DMS153 treated with DMSO at 0.1 percent for 48 hours (cell line): Measurements from ENCODE around the gene SMARCA5.
A peak's percentile ranks its signal among the peaks of the same experiment; 100 is the strongest.
"Not testable (repeated sequence)": the region's sequence is repeated elsewhere in the genome, so short reads cannot be mapped to it uniquely, and the experiment has no call there.

Source experiments
- DNase-seq: peaks from one replicate; lab custom pipeline; 2025; ENCODE audit not compliant: unreplicated experiment; lab: John Stamatoyannopoulos, UW

Gene SMARCA5

GRCh38 chr4:143513314-143514168 lies at the start of gene SMARCA5:
Gene SMARCA5, plus strand, starts transcription at chr4:143513702. Its CDS starts 223 bp downstream, at chr4:143513925.
- peak; percentile 98 for DNase-seq

GRCh38 chr4:143473334-143474126 lies 40.0 kb upstream of the SMARCA5 start:
- no peak for DNase-seq

GRCh38 chr4:143477487-143477886 lies 36.0 kb upstream of the SMARCA5 start:
- DNase-seq, result no peak

- no peak for DNase-seq
These were observed 32.1 kb upstream of the SMARCA5 start for GRCh38 chr4:143481361-143481760.

- DNase-seq, result peak; percentile 8
These were observed 30.7 kb upstream of the SMARCA5 start for GRCh38 chr4:143482840-143483239.

- DNase-seq, result no peak
These were observed 27.2 kb upstream of the SMARCA5 start for GRCh38 chr4:143486314-143486713.

GRCh38 chr4:143488687-143489086 lies 24.8 kb upstream of the SMARCA5 start:
- DNase-seq, result no peak

- no peak for DNase-seq
These were observed 24.4 kb upstream of the SMARCA5 start for GRCh38 chr4:143489106-143489505.

- no peak for DNase-seq
These were observed 15.5 kb upstream of the SMARCA5 start for GRCh38 chr4:143498021-143498420.

- DNase-seq, result no peak
These were observed 11.3 kb upstream of the SMARCA5 start for GRCh38 chr4:143502231-143502630.

- DNase-seq, result no peak
These were observed 7.5 kb upstream of the SMARCA5 start for GRCh38 chr4:143506031-143506430.

GRCh38 chr4:143511906-143512305 lies 1.6 kb upstream of the SMARCA5 start:
- DNase-seq, result no peak

GRCh38 chr4:143512978-143513313 lies 556 bp upstream of the SMARCA5 start:
- DNase-seq, result no peak

- no peak for DNase-seq
These were observed 630 bp downstream of the SMARCA5 start for GRCh38 chr4:143514169-143514495.

- peak; percentile 4 for DNase-seq
These were observed 995 bp downstream of the SMARCA5 start for GRCh38 chr4:143514497-143514896.

GRCh38 chr4:143514901-143515300 lies 1.4 kb downstream of the SMARCA5 start:
- no peak for DNase-seq

- DNase-seq, result no peak
These were observed 2.4 kb downstream of the SMARCA5 start for GRCh38 chr4:143515905-143516304.

GRCh38 chr4:143517764-143518163 lies 4.3 kb downstream of the SMARCA5 start:
- DNase-seq, result no peak

GRCh38 chr4:143524211-143524610 lies 10.7 kb downstream of the SMARCA5 start:
- no peak for DNase-seq

GRCh38 chr4:143528046-143528445 lies 14.5 kb downstream of the SMARCA5 start:
- not testable (repeated sequence) for DNase-seq

GRCh38 chr4:143531380-143531779 lies 17.9 kb downstream of the SMARCA5 start:
- no peak for DNase-seq

- no peak for DNase-seq
These were observed 18.4 kb downstream of the SMARCA5 start for GRCh38 chr4:143531788-143532491.
